H7 (cell line): ENCODE results near the gene KIAA1614. TPM values are rescaled to one million over a fixed set of nuclear protein-coding genes. Genes with fewer than 3 reads are reported as not detected.
"Not testable (repeated sequence)": the region's sequence is repeated elsewhere in the genome, so short reads cannot be mapped to it uniquely, and the experiment has no call there.

Experiments used
- DNase-seq: peaks from one replicate; pipeline ENCODE4 v3.0.0; 2012
- H3K27me3 ChIP-seq: 2 replicates; pipeline ENCODE4 v1.6.0; 2011; ENCODE audit warnings: mild to moderate bottlenecking, low read length; ENCODE audit not compliant: control insufficient read depth, insufficient read depth
- H3K36me3 ChIP-seq: replicated peaks from 2 replicates; pipeline ENCODE4 v1.5.1; 2011; ENCODE audit warnings: low read length; ENCODE audit not compliant: control insufficient read depth, insufficient read depth
- H3K4me3 ChIP-seq: 2 replicates; pipeline ENCODE4 v1.5.1; 2011; ENCODE audit warnings: low read depth, mild to moderate bottlenecking, control low read depth, low read length, moderate library complexity; ENCODE audit not compliant: insufficient read depth
- total RNA-seq: library from RNA; depleted of rRNA; stranded (reverse); fragments of >200 nt; shearing (Covaris generic); gene quantifications from 2 replicates; pipeline ENCODE4 v1.2.3, GENCODE V29; 2014

KIAA1614 gene
- total RNA-seq, 1 experiment from 2014 or later: 3.4 TPM

DNA sequence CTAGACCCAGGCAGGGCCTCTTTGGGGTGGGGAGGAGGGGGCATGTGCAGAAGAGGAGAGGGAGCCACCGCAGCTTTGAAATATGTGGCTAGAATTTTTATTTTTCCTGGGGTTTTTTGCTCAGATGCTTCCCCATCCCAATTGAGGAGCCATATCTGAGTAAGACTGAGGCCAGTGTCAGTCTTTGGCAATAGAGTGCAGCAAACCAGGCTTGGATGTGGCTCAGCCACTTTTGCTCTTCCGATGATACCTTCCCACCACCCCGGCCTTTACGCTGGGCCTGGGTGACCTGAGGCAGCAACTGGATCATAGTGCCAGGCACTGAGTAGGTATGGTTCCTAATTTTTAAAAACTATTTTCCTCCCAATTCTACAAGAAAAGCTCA lies 36.9 kb downstream of the KIAA1614 start:
- peaks cover 3% of the 10 kb centered on the region; the same call in 1 of the 2 replicates for H3K36me3 ChIP-seq
- H3K4me3 ChIP-seq: no peak overlapping the region
- DNase-seq: peak; percentile 51
- H3K27me3 ChIP-seq: no peaks in the 10 kb centered on the region; the same call in 1 of the 2 replicates

DNA sequence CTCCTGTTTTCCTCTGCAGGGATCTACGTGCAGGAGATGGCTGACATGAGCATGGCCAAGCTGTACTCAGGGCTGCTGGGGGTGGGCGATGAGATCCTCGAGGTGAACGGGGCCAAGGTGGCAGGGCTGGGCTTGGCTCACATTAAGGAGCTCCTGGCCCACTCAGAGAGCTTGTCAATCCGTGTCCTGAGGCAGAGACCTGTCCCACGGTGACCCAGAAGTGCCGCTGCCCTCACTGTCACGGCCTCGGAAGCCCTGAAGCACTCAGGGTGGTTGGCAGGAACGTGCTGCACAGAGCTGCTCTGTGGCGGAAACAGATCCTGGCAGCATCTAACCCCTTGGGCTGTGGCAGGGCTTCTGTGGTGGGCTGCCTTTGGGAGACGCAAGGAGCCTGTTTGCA lies 37.6 kb downstream of the KIAA1614 start:
- Histone ChIP-seq H3K4me3 (no peak overlapping the region), H3K36me3 (peaks cover 3% of the 10 kb centered on the region; the same call in 1 of the 2 replicates), H3K27me3 (no peaks in the 10 kb centered on the region; the same call in 1 of the 2 replicates)
- DNase-seq: no peak

DNA sequence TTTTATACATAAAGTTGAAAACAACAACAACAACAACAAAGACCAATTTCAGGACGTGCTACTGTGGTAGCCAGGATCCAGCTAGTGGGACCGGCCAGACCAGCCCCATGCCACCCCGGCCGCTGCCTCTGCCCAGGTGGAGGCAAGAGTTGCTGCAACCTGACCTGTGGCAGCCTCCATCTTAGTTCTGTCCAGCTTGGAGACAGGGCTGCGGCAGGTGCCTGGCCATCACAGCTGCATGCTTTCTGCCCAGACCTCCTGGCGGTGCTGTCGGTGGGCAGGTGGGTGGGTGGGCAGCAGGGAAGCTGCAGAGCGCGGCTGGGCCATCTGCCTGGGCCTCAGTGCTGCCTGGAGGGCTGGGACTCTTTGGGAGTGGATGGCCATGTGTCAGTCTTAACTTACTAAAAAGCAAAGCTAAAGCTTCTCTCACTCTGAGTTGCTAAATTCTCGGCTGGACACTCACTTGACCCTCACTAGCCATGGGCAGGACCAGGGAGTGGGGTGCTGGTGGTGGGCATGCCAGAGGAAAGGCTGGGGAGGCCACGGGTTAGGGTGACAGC lies 38.6 kb downstream of the KIAA1614 start:
- no peak overlapping the region for H3K4me3 ChIP-seq
- H3K36me3 ChIP-seq: peaks cover 3% of the 10 kb centered on the region; the same call in 1 of the 2 replicates
- peak; percentile 34 for DNase-seq
- no peaks in the 10 kb centered on the region; the same call in 1 of the 2 replicates for H3K27me3 ChIP-seq

DNA sequence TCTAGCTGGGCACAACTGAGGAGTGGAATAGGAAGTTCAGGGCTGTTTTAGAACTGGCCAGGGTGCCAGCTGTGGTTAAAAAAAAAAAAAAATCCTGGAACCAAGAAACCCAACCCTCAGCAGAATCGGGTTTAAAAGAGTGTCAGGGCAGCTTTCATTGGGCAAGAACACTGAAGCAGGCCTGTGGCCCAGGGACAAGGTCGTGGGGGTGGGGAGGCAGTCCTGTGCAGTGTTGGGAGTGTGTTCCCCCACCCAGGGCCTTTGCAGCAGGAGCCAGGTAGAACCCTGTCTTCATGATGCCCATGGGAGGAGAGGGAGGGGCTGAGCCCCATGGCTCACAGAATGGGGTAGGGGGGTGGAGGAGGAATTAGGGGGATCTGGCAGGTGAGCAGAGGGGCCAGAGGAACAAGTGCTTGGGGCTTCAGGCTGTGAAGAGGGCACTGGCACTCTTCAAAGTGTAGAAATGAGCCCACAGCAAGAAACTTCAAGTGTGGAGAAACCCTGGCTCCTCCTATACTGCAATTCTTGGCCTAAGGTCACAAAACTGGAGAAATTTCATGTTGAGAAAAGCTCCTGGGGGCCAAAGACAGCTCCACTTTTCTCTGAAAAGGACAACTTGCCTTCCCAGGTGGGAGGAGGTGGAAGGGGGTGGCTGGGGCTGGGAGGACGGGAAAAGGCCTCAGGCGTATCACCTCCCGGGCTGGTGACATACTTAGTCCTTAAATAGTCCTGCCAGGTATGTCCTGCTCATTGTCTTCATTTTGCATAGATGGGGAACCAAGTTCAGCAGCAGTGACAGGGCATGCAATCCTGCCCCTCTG lies 39.3 kb downstream of the KIAA1614 start:
- DNase-seq: peak; percentile 46
- peaks cover 4% of the 10 kb centered on the region for H3K36me3 ChIP-seq
- H3K27me3 ChIP-seq: no peaks in the 10 kb centered on the region; the same call in 1 of the 2 replicates
- H3K4me3 ChIP-seq: no peak overlapping the region

DNA sequence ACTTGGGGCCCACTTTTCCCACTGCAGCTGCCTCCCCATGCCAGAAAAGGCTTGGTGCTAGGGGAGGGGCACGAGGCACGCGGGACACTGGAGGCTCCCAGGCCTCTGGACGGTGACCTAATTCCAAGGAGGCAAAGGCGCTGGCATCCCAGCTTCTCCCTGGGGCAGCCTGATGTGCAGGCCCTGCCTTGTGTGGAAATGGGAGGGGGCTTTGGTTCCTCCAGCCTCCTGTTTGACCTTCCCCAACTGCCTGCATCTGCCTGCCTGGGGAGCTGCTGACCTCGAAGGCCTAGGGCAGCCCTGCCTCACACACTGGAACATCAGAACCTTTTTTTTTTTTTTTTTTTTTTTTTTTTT lies 39.9 kb downstream of the KIAA1614 start:
- no peak overlapping the region for H3K4me3 ChIP-seq
- peaks cover 4% of the 10 kb centered on the region for H3K36me3 ChIP-seq
- no peaks in the 10 kb centered on the region; the same call in 1 of the 2 replicates for H3K27me3 ChIP-seq
- peak; percentile 44 for DNase-seq

DNA sequence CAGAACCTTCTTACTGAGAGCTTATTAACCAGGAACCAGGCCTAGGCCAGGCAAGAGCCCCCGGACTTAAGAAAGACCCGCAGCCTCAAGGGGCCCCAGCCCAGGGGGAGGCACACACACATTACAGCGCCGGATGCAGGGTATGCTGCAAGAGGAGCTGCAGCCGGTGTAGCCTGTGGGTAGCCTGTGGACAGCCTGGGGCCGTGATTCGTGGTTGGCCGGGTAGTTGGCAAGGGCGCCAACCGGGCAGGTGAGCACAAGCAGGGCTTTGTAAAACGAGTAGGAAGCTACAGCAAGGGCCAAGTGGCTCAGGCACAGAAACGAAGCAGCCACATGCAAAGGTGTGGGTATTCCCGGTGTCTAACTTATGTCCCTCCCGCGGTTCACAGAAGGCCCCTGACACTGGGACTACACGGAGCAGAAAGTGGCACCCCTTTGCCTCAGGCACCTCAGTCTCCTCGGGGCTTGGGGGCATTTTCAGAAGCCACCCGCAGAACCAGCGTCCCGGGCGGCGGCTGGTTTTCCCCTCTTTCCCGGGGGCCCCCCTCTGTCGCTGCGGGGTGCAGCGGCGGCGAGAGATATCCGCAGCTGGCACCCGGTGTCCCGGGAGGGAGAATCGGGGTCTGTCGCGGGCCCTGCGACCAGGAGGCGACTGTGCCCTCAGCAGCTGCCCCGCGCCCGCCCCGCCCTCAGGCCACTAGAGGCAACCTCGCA lies 40.8 kb downstream of the KIAA1614 start:
- peak; percentile 67 for DNase-seq
- Histone ChIP-seq H3K36me3 (peaks cover 4% of the 10 kb centered on the region), H3K27me3 (no peaks in the 10 kb centered on the region; the same call in 1 of the 2 replicates), H3K4me3 (no peak overlapping the region)

DNA sequence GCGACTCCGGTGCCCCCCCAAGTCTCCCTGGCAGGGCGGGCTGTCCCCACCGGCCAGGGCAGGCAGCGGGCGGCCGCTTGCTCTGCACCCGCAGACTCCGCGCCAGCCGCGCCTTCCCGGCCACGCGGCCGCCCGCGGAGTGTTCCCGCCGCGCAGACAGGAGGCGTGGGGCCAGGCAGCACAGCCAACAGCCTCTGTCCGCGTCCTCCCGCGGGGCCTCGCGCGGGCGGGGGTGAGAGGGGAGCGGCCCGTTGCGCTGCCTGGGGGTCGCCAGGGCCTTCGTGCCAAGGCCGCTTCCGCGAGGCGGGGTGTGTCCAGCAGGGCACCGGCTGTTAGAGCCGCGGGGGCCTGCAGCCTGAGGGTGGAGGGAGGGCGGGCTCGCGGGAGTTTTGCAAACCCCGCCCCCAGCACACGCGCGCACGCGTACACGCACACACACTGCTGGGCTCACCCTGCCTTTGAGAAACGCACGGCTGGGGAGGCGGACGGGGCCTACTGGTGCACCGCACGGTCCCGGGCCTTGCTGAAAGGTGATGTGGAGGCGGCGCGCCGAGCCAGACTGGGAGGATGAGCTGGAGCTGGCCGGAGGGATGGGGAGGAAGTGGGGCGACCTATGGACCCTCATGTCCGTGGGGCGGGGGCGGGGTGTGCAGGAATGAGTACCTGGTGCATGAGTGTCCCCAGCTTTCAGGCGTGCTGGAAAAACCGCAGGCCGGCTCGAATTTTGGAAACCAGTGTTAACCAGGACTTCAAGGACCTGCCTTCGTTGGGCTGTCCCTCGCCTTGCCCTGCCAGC lies 41.5 kb downstream of the KIAA1614 start:
- Histone ChIP-seq H3K4me3 (peak overlapping the region; percentile 8; the same call in 1 of the 2 replicates), H3K36me3 (peaks cover 4% of the 10 kb centered on the region)
- DNase-seq: peak; percentile 71

DNA sequence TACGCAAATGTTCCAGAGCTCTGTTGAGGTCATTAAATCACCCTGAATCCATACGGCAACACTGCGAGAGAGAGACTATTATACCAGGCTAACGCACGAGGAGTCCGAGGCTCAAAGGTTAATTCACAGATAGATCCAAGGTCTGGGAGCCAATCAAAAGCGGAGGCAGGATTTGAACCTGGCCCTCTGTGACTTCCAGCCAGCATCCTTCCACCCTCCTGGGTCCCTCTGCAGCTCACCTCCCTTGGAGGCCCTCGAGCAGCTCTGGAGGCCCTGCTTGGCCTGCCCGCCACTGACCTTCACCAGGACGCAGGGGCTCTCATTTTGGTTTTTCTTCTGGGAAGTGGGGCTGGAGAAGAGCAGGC lies 42.1 kb downstream of the KIAA1614 start:
- no peaks in the 10 kb centered on the region; the same call in 1 of the 2 replicates for H3K27me3 ChIP-seq
- H3K4me3 ChIP-seq: no peak overlapping the region
- peaks cover 4% of the 10 kb centered on the region for H3K36me3 ChIP-seq
- no peak for DNase-seq

More for the DNA sequence above, 41.5 kb downstream of the KIAA1614 start:
- H3K27me3 ChIP-seq: no peaks in the 10 kb centered on the region; the same call in 1 of the 2 replicates

DNA sequence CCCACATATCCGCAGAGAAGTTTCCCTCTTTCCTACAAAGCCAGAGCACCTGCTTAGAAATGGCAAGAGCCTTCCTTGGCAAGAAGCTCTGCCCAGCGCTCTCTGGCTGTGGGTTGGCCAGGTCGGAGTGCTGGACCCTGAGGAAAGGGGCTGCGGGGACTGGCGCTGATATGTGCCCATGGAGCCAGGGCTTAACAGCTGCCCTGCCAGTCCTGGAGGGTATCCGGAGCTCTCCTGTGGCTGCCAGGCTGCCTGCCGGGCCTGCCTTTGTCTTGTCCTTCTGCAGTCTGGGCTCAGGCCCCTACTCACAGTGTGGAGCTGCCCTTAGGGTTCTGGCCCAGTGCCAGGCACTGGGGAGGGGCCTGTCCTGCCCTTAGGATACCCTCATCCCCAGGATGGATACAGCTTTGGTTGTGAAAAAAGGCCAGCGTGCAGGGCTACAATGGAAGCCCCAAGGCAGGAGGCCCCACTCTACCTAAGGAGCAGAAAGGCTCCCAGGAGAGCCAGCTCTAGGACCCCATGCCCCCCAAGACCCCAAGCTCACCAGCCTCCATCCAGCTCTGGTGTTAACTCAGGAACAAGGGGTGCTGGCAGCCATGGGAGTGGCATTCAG lies 43.4 kb downstream of the KIAA1614 start:
- H3K4me3 ChIP-seq: no peak overlapping the region
- peaks cover 2% of the 10 kb centered on the region; the same call in 1 of the 2 replicates for H3K36me3 ChIP-seq
- peak; percentile 47 for DNase-seq
- H3K27me3 ChIP-seq: no peaks in the 10 kb centered on the region; the same call in 1 of the 2 replicates

DNA sequence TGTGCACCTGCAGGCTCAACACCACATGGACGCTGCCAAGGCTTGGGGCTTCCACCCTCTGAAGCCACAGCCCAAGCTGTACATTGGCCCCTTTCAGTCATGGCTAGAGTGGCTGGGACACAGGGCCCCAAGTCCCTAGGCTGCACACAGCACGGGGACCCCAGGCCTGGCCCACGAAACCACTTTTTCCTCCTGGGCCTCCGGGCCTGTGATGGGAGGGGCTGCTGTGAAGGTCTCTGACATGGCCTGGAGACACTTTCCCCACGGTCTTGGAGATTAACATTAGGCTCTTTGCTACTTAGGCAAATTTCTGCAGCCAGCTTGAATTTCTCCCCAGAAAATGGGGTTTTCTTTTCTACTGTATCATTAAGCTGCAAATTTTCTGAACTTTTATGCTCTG lies 46.9 kb downstream of the KIAA1614 start:
- H3K36me3 ChIP-seq, DNase-seq, H3K4me3 ChIP-seq, H3K27me3 ChIP-seq: not testable (repeated sequence)

DNA sequence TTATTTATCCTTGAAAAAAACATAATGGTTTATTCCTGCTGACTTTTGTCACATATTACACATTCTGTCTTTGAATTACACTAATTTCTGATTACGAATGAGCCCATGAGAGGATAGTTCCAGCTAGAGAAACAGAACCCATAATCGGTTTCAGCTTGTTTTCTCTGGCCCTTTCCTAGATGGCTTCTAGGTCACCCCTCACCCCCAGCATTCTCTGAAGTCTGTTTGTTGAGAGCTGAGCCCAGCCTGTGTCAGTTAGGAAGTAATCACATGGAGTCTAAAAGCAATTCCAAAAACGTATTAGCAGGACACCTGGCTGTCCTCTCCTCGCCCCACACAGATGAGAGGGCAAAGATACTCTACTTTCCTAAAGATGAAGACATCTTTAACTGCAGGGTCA lies 48.9 kb downstream of the KIAA1614 start:
- Histone ChIP-seq H3K36me3 (peaks cover 2% of the 10 kb centered on the region), H3K4me3 (no peak overlapping the region), H3K27me3 (no peaks in the 10 kb centered on the region)
- no peak for DNase-seq

DNA sequence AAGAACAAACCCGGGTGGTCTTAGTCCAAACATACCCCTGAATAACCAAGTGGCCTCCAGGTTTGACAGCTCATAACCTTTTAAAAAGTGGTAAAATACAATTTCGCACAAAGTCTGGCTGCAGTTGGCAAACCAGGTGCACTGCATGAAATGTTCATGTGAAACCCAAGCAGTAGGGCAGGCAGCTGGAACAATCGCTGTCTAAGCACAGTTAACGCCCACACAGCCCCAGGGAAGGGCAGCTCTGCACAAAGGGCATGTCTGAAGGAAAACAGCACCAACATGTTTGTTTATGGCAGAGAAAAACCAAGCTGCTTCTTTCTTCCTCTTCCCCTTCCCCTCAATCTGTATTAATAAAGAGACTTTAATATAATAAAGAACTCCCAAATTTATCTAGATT lies 49.5 kb downstream of the KIAA1614 start:
- H3K4me3 ChIP-seq: no peak overlapping the region
- H3K27me3 ChIP-seq: no peaks in the 10 kb centered on the region
- no peaks in the 10 kb centered on the region; the same call in none of the 2 replicates for H3K36me3 ChIP-seq
- DNase-seq: no peak

DNA sequence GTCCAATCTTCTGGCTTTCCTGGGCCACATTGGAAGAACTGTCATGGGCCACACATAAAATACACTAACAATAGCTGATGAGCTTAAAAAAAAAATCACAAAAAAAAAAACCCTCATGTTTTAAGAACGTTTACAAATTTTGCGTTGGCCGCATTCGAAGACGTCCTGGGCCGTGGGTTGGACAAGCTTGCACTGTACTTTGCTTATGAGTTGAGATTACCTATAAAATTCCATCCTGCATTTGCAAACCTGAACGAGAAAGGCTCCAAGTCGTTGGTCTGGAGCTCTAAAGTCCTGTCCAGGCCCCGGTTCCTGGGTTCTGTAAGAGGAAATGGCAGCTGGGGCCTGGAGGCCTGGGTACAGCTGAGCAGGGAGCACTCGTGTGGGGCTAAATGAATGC lies 51.4 kb downstream of the KIAA1614 start:
- Histone ChIP-seq H3K4me3 (no peak overlapping the region), H3K27me3 (no peaks in the 10 kb centered on the region), H3K36me3 (no peaks in the 10 kb centered on the region; the same call in none of the 2 replicates)
- DNase-seq: no peak

DNA sequence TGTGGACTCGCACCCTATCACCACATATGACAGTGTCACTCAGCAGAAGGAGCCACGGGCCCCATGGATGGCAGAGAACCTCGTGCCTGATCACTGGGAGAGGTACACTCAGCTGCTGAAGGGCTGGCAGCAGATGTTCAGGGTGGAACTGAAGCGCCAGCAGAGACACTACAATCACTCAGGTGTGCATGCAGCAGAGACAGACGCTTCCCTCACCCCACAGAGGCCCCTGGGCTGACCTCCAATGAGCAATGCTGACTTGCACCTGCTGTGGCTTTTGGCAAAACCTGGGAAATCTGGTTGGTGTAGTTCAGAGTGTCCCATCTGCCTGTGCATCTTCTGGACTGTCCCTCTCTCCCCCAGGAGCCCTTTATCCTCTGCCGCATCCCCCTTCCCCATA lies 51.9 kb downstream of the KIAA1614 start:
- Histone ChIP-seq H3K36me3 (no peaks in the 10 kb centered on the region; the same call in none of the 2 replicates), H3K4me3 (no peak overlapping the region), H3K27me3 (no peaks in the 10 kb centered on the region)
- DNase-seq: no peak
